HG03575 (cell line): ENCODE measurements around the gene SLC11A2.
"Not testable (repeated sequence)": the region's sequence is repeated elsewhere in the genome, so short reads cannot be mapped to it uniquely, and the experiment has no call there.

Source experiments
- ATAC-seq: cut with Tn5 transposase; IDR thresholded peaks from one replicate; pipeline ENCODE4 v1.9.1; 2021; ENCODE audit not compliant: unreplicated experiment, insufficient number of reproducible peaks, low FRiP score; ENCODE audit errors: extremely low read depth

Gene SLC11A2

DNA sequence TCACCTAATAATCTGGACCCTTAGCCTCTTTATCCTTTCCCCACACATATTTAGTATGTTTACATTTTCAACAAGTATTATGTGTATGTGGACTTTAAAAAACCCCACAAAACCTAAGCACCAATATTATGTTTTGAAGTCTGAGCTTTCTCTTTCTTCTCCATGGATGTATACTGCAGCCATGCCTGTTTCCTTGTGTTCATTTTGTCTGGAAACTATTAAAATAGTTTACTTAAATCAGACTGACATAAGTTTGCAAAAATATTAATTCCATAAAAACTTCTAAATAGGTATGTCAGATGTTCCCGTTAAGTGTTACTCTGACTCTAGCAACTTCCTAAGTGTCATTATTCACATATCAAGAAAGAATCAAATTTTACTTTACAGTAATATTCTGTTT lies 70.9 kb downstream of the SLC11A2 start:
- no peak for ATAC-seq

DNA sequence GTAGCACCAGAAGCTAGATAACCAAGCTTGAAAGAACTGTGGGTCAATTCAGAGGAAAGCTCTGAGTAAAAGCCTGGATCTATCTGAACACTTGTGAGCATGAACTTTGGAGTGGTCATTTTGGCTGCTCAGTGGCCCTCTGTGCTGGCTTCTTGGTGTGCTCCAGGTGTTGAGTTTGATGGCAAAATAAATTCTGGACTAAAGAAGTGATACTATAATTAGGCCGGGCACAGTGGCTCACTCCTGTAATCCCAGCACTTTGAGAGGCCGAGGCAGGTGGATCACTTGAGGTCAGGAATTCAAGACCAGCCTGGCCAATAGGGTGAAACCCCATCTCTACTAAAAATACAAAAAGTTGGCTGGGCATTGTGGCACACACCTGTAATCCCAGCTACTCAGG lies 71.4 kb downstream of the SLC11A2 start:
- not testable (repeated sequence) for ATAC-seq

DNA sequence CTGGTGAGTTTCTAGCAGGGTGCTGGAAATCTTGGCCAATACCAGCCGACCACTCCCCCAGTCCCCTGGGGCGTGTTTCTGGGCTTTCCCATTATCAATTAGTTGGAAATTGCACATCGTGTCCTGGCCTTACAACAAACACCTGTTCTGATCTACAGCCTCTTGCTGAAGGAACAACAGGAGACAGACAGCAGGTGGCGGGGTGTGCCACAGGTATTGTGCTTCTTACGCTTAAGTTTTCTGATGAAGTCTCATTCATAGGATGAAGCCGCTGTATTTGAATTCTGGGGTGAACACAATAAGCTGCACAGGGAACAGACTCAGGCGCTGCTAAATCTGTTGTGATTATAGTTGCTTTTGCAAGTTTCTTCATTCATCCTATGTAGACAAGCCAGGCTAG lies 73.1 kb downstream of the SLC11A2 start:
- ATAC-seq = no peak

- no peak for ATAC-seq
Measured at GRCh38 chr12:50952510-50952909, 73.7 kb downstream of the SLC11A2 start, which contains the start of gene HIGD1C. Gene HIGD1C (plus strand): TSS chr12:50952544. CDS start chr12:50953999, 1,455 bp downstream.

GRCh38 chr12:50951112-50951511 lies 75.1 kb downstream of the SLC11A2 start:
- no peak for ATAC-seq

- ATAC-seq = no peak
Measured at GRCh38 chr12:50949801-50950302, 76.3 kb downstream of the SLC11A2 start.

DNA sequence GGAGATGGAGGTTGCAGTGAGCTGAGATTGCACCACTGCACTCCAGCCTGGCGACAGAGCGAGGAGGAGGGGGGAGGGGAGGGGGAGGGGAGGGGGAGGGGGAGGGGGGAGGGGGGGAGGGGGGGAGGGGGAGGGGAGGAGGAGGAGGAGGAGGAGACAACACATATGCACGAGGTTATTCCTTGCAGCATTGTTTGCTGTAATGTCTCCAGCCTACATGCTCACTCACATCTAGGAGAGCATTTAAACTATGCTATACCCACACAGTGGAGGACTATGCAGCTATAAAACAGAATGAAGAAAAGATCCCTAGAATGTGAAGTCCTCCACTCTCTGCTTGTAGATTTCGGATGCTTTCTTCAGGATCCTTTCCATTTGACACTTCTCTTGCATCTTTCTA lies 77.4 kb downstream of the SLC11A2 start:
- no peak for ATAC-seq

DNA sequence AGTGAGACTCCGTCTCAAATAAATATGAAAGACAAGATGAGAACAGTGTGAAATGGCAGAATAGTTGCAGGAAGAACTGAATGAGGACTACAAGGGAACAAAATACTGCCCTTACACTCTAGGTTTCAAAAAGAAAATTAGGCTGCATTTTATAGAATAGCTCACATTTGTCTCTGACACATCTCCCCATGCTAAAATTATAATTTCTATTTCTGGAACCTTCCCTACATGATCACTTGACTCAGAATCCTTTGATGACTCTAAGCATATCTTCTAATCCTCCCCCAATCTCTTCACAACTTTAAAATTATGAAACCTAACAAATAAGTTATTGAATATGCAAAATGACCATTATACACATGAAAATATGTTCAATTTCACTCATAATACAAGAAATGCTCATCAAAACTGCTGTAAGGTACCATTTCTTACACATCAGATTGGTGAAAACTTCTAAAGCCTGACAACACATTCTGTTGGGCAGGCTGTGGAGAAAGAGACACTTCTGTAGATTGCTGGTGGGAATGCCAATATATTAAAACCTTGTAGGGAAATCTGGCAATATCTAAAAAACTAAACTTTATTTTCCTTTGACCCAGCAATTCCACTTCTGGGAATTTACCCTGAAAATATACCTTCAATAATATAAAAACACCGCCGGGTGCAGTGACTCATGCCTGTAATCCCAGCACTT lies 78.1 kb downstream of the SLC11A2 start:
- ATAC-seq = no peak

GRCh38 chr12:50937653-50938052 lies 88.5 kb downstream of the SLC11A2 start:
- ATAC-seq = no peak

GRCh38 chr12:50936821-50937530 lies 89.2 kb downstream of the SLC11A2 start:
- ATAC-seq = no peak

GRCh38 chr12:50934981-50935807 lies 91.0 kb downstream of the SLC11A2 start:
- ATAC-seq = no peak

- ATAC-seq = no peak
Measured at GRCh38 chr12:50934371-50934851, 91.8 kb downstream of the SLC11A2 start.

DNA sequence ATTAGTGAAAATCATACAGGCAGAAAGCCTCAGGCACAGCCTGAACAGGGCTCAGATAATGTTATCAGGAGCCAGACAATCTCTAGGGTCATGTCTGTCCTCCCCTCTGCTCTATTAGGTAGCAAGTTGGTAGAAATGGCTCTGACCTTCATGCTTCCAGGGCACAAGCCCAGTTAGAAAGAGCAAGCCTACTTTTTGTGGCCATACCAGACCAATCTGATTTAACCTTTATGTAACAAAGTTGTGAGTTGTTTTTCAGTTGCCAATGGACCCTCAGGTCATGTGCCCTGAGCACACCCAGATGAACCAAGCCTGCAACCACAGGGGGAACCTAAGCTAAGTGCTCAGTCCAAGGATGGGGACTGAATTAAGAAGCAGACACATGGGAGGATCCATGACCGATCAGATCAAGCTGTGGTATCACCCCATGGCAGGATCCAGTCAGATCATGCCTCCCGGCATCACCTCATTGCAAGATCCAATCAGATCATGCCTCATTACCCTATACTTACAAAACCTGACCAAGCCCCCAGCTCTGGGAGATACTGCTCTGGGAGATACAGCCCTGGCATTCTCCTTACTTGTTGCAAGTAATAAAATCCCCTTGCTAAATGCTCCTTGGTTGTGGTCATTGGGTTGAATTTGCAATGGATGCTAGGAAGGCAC lies 92.6 kb downstream of the SLC11A2 start:
- no peak for ATAC-seq

DNA sequence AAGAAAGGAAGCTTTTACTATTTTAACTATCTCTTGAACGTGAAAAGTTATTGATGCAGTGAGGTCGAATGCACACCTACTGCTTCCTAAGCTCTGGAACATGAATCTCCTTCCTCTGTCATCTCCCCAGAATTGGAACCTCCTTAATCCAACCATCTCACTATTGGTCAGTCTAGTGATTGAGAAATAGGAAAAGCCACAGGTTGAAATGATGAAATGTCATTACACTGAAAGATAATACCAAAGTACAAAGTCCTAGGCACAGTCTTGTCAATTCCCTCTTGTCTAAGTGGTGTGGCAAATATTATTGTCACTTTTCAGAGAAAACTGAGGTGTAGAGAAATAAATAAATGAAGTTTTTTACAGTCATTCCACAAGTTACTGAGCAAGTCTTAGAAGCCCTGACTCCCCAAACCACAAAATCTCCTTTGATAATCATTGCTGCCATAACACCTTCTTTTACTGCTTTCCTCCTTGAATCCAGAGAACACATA lies 93.3 kb downstream of the SLC11A2 start:
- ATAC-seq = no peak

DNA sequence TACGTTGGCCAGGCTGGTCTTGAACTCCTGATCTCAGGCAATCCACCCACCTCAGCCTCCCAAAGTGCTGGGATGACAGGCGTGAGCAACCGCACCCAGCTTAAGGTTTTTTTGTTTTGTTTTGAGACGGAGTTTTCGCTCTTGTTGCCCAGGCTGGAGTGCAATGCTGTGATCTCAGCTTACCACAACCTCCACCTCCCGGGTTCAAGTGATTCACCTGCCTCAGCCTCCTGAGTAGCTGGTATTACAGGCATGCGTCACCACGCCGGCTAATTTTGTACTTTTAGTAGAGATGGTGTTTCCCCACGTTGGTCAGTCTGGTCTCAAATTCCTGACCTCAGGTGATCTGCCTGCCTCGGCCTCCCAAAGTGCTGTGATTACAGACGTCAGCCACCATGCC lies 95.7 kb downstream of the SLC11A2 start:
- ATAC-seq = not testable (repeated sequence)

GRCh38 chr12:50929831-50930230 lies 96.4 kb downstream of the SLC11A2 start:
- no peak for ATAC-seq
